ENCODE measurements around the gene GALNTL6. TPM values are rescaled to one million over a fixed set of nuclear protein-coding genes. Genes with fewer than 3 reads are reported as not detected.

Gene GALNTL6
- total RNA-seq, 1 donor, result under 0.01 TPM

DNA sequence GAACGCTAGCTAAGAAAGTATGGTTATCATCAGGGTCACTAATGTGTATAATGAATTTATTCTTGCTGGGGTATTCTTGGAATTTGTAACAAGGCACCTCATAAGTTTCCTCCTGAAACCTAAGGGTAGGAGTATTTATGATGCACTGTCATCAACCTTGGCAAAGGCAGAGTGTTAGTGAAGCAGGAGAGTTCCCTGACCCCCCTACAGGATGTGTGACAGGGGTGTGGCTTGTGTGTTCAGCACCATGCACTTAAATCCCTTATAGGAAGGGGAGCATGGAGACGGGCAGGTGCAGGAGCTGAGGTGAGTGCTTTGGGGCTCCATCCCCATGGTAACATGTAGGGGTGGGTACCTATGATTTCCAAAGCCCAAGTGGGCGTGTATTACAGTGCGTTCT is 237.7 kb downstream of the GALNTL6 start:
- TF ChIP-seq, protein P1, sequence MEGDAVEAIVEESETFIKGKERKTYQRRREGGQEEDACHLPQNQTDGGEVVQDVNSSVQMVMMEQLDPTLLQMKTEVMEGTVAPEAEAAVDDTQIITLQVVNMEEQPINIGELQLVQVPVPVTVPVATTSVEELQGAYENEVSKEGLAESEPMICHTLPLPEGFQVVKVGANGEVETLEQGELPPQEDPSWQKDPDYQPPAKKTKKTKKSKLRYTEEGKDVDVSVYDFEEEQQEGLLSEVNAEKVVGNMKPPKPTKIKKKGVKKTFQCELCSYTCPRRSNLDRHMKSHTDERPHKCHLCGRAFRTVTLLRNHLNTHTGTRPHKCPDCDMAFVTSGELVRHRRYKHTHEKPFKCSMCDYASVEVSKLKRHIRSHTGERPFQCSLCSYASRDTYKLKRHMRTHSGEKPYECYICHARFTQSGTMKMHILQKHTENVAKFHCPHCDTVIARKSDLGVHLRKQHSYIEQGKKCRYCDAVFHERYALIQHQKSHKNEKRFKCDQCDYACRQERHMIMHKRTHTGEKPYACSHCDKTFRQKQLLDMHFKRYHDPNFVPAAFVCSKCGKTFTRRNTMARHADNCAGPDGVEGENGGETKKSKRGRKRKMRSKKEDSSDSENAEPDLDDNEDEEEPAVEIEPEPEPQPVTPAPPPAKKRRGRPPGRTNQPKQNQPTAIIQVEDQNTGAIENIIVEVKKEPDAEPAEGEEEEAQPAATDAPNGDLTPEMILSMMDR (IDR thresholded peaks at IDR 0.05; ENCODE audit: extremely low read depth, low read depth, low read length), result no peak
- Histone ChIP-seq H3K36me3 (ENCODE audit: insufficient read depth, low read length) (no peaks in the 10 kb centered on the region), H3K4me1 (ENCODE audit: insufficient read depth, low read length) (no peaks in the 10 kb centered on the region), H4K20me1 (ENCODE audit: insufficient read depth, low read length) (no peaks in the 10 kb centered on the region), H3K27me3 (ENCODE audit: insufficient read depth, low read length) (no peaks in the 10 kb centered on the region), H3K4me3 (ENCODE audit: insufficient read depth, low read length) (no peak overlapping the region), H2AFZ (ENCODE audit: low read length) (no peak overlapping the region), H3K4me2 (ENCODE audit: insufficient read depth, low read length) (no peak overlapping the region), H3K27ac (ENCODE audit: low read depth, low read length) (no peak overlapping the region), H3K9me3 (ENCODE audit: low read depth, low read length) (no peaks in the 10 kb centered on the region), H3K79me2 (ENCODE audit: insufficient read depth, low read length) (no peaks in the 10 kb centered on the region)
- DNase-seq (ENCODE audit: insufficient read length, low spot score, missing footprints), result no peak

DNA sequence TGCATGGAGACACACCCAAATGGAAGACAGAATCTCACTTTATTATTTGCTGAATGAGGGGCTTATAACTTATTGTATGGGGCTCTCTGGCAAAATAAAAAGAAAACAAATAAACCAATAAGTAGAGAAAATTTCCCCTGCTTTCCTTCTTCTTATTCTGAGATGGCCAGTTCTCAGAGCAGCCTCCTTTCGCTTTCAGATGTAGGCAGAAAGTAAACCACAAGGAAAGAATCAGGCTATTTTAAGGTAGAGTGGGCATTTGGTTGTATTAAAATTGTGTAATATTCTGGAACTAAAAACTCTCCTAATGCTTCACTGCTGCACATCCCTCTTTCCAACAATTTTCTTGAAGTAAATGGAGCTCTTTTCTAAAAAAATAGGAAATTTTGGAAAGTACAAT is 241.8 kb downstream of the GALNTL6 start:
- no peaks in the 10 kb centered on the region for H3K9me3 ChIP-seq (ENCODE audit: low read depth, low read length)
- TF ChIP-seq, protein P1 (IDR thresholded peaks at IDR 0.05; ENCODE audit: extremely low read depth, low read depth, low read length), result no peak
- no peak for DNase-seq (ENCODE audit: insufficient read length, low spot score, missing footprints)

DNA sequence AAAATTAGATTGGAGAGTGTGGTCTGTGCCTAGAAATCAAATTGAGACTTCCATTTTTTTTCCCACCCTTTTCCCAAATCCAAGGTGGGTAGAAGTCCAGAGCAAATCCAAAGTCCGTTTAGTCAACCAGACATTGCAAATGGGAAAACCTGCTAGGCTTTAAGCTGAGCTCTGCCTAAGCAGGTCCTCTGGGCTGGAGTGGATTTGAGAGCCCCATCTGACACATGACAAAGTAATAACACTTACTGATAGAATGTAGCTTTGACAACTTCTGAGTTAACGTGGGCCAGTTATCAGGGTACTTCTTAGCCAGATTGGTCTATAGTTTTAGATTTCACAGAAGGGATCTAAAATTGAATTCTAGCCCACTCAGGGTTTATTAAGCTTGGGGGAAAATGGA is 242.3 kb downstream of the GALNTL6 start:
- no peaks in the 10 kb centered on the region for H3K4me1 ChIP-seq (ENCODE audit: insufficient read depth, low read length)
- no peaks in the 10 kb centered on the region for H3K79me2 ChIP-seq (ENCODE audit: insufficient read depth, low read length)
- no peak overlapping the region for H2AFZ ChIP-seq (ENCODE audit: low read length)
- H3K9me3 ChIP-seq (ENCODE audit: low read depth, low read length), result no peaks in the 10 kb centered on the region
- no peak for DNase-seq (ENCODE audit: insufficient read length, low spot score, missing footprints)
- no peaks in the 10 kb centered on the region for H3K36me3 ChIP-seq (ENCODE audit: insufficient read depth, low read length)
- no peak overlapping the region for H3K27ac ChIP-seq (ENCODE audit: low read depth, low read length)
- no peak overlapping the region for H3K4me2 ChIP-seq (ENCODE audit: insufficient read depth, low read length)
- no peak overlapping the region for H3K4me3 ChIP-seq (ENCODE audit: insufficient read depth, low read length)
- H4K20me1 ChIP-seq (ENCODE audit: insufficient read depth, low read length), result no peaks in the 10 kb centered on the region
- TF ChIP-seq, protein P1 (IDR thresholded peaks at IDR 0.05; ENCODE audit: extremely low read depth, low read depth, low read length), result no peak
- H3K27me3 ChIP-seq (ENCODE audit: insufficient read depth, low read length), result no peaks in the 10 kb centered on the region

More for the DNA sequence above, 241.8 kb downstream of the GALNTL6 start:
- Histone ChIP-seq H3K4me1 (ENCODE audit: insufficient read depth, low read length) (no peaks in the 10 kb centered on the region), H3K27ac (ENCODE audit: low read depth, low read length) (no peak overlapping the region), H3K4me2 (ENCODE audit: insufficient read depth, low read length) (no peak overlapping the region), H3K79me2 (ENCODE audit: insufficient read depth, low read length) (no peaks in the 10 kb centered on the region), H3K36me3 (ENCODE audit: insufficient read depth, low read length) (no peaks in the 10 kb centered on the region), H4K20me1 (ENCODE audit: insufficient read depth, low read length) (no peaks in the 10 kb centered on the region), H3K4me3 (ENCODE audit: insufficient read depth, low read length) (no peak overlapping the region), H3K27me3 (ENCODE audit: insufficient read depth, low read length) (no peaks in the 10 kb centered on the region), H2AFZ (ENCODE audit: low read length) (no peak overlapping the region)

DNA sequence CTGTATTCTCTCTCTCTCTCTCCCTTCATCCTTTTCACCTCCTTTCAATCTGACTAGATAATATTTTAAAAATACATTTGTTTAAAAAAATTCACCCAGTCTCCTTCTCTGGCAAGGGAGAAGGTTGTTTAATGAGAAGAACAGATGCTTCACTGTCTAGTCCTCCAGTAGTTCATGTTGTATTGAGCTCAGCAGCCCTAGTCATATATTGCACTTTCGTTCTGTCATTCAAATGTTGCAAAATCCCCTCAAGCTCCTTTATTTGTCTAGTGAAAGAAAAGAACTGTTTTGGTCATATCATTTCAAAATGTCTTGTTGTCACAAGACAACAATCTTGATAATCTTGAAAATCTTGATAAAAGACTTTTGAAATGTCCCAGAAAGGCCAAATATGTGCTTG is 248.0 kb downstream of the GALNTL6 start:
- Histone ChIP-seq H3K27me3 (ENCODE audit: insufficient read depth, low read length) (no peaks in the 10 kb centered on the region), H3K27ac (ENCODE audit: low read depth, low read length) (no peak overlapping the region), H2AFZ (ENCODE audit: low read length) (no peak overlapping the region), H4K20me1 (ENCODE audit: insufficient read depth, low read length) (no peaks in the 10 kb centered on the region), H3K36me3 (ENCODE audit: insufficient read depth, low read length) (no peaks in the 10 kb centered on the region), H3K79me2 (ENCODE audit: insufficient read depth, low read length) (no peaks in the 10 kb centered on the region), H3K4me2 (ENCODE audit: insufficient read depth, low read length) (no peak overlapping the region), H3K4me3 (ENCODE audit: insufficient read depth, low read length) (no peak overlapping the region), H3K4me1 (ENCODE audit: insufficient read depth, low read length) (no peaks in the 10 kb centered on the region), H3K9me3 (ENCODE audit: low read depth, low read length) (no peaks in the 10 kb centered on the region)
- DNase-seq (ENCODE audit: insufficient read length, low spot score, missing footprints), result no peak
- TF ChIP-seq, protein P1 (IDR thresholded peaks at IDR 0.05; ENCODE audit: extremely low read depth, low read depth, low read length), result no peak

All from osteoblast (primary cell).